MCF 10A (cell line): ENCODE data around the gene SGCB. TPM values are rescaled to one million over a fixed set of nuclear protein-coding genes. Genes with fewer than 3 reads are reported as not detected.
A peak's percentile ranks its signal among the peaks of the same experiment; 100 is the strongest.

ENCODE experiments used
- BruUV-seq: library from RNA; stranded (reverse); fragments of 400-500 nt; replicated peaks from 2 replicates; lab custom pipeline; 2021; lab: Mats Ljungman, UMichigan
- CTCF ChIA-PET: fragments of 300-600 bp; sonication (Branson Sonifier 250); formaldehyde crosslinking; extraction: SDS; loops from one replicate; lab custom pipeline; 2021; ENCODE audit warnings: antibody characterized with exemption, inconsistent platforms; lab: Yijun Ruan, JAX
- POLR2A ChIA-PET: fragments of 300-600, 350-650 bp; sonication (Branson Sonifier 250); formaldehyde crosslinking; extraction: SDS; loops from one replicate; lab custom pipeline; 2020; ENCODE audit warnings: antibody characterized with exemption, inconsistent platforms; lab: Yijun Ruan, JAX
- DNase-seq: peaks from one replicate; pipeline ENCODE4 v3.0.0-alpha.2; 2018; ENCODE audit not compliant: unreplicated experiment
- H3K27ac Mint-ChIP-seq: one replicate; pipeline ENCODE4 v1.8.0; 2022; ENCODE audit warnings: mild to moderate bottlenecking, low read depth, mixed read lengths; ENCODE audit not compliant: unreplicated experiment
- H3K27me3 Mint-ChIP-seq: one replicate; pipeline ENCODE4 v1.8.0; 2022; ENCODE audit warnings: mixed read lengths; ENCODE audit not compliant: insufficient read depth, unreplicated experiment
- H3K36me3 Mint-ChIP-seq: one replicate; pipeline ENCODE4 v1.8.0; 2022; ENCODE audit warnings: mild to moderate bottlenecking, moderate library complexity, mixed read lengths; ENCODE audit not compliant: insufficient read depth, unreplicated experiment
- H3K4me1 Mint-ChIP-seq: one replicate; pipeline ENCODE4 v1.8.0; 2022; ENCODE audit warnings: mixed read lengths; ENCODE audit not compliant: insufficient read depth, unreplicated experiment
- H3K4me3 Mint-ChIP-seq: one replicate; pipeline ENCODE4 v1.8.0; 2022; ENCODE audit warnings: mild to moderate bottlenecking, moderate library complexity, mixed read lengths; ENCODE audit not compliant: unreplicated experiment
- H3K9me3 Mint-ChIP-seq: one replicate; pipeline ENCODE4 v1.8.0; 2022; ENCODE audit warnings: mixed read lengths; ENCODE audit not compliant: unreplicated experiment
- intact Hi-C: fragments of 100-400 bp; cut with micrococcal nuclease; formaldehyde crosslinking; loops from 2 replicates; pipeline ENCODE4 v1.14.1; 2022
- total RNA-seq: library from RNA; stranded (reverse); gene quantifications from 2 replicates; pipeline ENCODE4 v1.2.3, GENCODE V29; 2022
- TF ChIP-seq, protein P1 (sequence below): fragments of 200-600 bp; IDR thresholded peaks from one replicate; pipeline ENCODE4 v1.8.0; 2022; ENCODE audit warnings: antibody characterized with exemption, mild to moderate bottlenecking; ENCODE audit not compliant: unreplicated experiment

The SGCB gene
- total RNA-seq, 1 experiment from 2014 or later = 27.0 TPM

DNA sequence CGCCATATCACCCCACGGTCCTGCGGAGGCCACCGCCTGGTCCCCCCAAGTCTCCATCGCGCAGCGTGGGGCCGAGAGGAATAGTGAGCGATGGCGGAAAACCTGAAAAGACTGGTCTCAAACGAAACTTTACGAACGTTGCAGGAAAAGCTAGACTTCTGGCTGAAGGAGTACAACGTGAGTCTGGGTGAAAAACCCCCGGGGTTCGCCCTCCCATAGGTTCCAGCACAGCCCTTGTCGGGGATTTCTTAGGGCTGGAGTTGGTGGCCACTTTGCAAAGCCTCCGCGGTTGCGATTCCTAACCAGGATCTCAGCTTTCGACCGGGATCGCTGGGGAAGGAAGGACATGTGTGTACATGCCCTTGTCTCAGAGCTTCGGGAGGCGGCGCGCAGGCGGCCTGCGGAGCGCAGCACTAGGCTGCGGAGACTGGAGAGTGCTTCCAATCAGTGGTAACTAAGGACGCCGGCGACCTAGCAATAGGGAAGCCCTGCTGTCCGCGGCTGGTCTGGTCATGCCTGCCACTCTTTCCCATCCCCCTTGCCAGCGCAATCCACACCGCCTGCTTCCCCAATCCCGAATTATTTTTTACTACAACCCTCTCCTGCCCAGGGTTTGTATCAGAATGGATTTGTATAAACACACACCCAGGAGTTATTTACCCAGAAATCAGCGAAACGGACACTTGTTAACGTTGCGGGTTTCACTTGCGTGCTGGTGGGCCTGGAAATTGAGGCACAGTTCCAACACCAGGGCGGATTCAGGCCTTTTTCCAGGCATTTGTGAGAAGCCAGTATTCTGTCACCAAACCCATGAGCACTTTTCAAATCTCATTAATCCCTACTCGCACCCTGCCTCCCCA is 13.7 kb upstream of the SGCB start:
- H3K36me3 Mint-ChIP-seq = peaks cover 6% of the 10 kb centered on the region
- intact Hi-C loops = no loop called here
- no peaks in the 10 kb centered on the region for H3K27me3 Mint-ChIP-seq
- no peaks in the 10 kb centered on the region for H3K9me3 Mint-ChIP-seq
- peak overlapping the region; percentile 95 for H3K27ac Mint-ChIP-seq
- ChIA-PET CTCF (interaction anchor here (0.7 to 1.7 kb wide), 2 partner anchors 12 to 79 kb away, joined by 3 to 4 read pairs; no protein-coding TSS in a partner anchor), POLR2A (interaction anchor here (0.8 to 3.2 kb wide), 10 partner anchors 10 to 1313 kb away, joined by 3 to 38 read pairs (median 4); partner anchors contain the start of genes DCUN1D4, SCFD2 and SGCB)
- peak; percentile 95 for DNase-seq
- H3K4me1 Mint-ChIP-seq = peaks cover 27% of the 10 kb centered on the region
- peak overlapping the region; percentile 88 for H3K4me3 Mint-ChIP-seq
- TF ChIP-seq, protein P1, sequence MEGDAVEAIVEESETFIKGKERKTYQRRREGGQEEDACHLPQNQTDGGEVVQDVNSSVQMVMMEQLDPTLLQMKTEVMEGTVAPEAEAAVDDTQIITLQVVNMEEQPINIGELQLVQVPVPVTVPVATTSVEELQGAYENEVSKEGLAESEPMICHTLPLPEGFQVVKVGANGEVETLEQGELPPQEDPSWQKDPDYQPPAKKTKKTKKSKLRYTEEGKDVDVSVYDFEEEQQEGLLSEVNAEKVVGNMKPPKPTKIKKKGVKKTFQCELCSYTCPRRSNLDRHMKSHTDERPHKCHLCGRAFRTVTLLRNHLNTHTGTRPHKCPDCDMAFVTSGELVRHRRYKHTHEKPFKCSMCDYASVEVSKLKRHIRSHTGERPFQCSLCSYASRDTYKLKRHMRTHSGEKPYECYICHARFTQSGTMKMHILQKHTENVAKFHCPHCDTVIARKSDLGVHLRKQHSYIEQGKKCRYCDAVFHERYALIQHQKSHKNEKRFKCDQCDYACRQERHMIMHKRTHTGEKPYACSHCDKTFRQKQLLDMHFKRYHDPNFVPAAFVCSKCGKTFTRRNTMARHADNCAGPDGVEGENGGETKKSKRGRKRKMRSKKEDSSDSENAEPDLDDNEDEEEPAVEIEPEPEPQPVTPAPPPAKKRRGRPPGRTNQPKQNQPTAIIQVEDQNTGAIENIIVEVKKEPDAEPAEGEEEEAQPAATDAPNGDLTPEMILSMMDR = no peak
- BruUV-seq = TSS peak; percentile 85

- POLR2A ChIA-PET = interaction anchor here (0.6 to 3.2 kb wide), 9 partner anchors 9 to 1314 kb away, joined by 3 to 38 read pairs (median 4); partner anchors contain the start of genes DCUN1D4, SCFD2 and SGCB
Observed at GRCh38 chr4:52051213-52051614, 13.1 kb upstream of the SGCB start, which contains the start of gene SPATA18. SPATA18 (plus strand) TSS chr4:52051304; CDS start chr4:52051705, 401 bp downstream.

DNA sequence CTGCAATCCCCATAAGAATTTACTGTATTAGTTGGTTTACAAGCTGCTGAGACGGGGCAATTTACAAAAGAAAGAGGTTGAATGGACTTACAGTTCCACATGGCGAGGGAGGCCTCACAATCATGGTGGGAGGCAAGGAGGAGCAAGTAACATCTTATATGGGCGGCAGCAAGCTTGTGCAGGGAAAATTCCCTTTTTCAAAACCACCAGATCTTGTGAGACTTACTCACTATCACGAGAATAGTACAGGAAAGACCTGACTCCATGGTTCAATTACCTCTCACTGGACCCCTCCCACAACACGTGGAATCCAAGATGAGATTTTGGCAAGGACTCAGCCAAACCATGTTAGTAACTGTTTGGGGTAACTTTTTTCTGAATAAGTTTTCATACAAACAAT is 11.2 kb upstream of the SGCB start:
- TF ChIP-seq, protein P1 = no peak
- Mint-ChIP-seq H3K27ac (no peak overlapping the region), H3K27me3 (no peaks in the 10 kb centered on the region), H3K9me3 (no peaks in the 10 kb centered on the region), H3K4me3 (no peak overlapping the region), H3K4me1 (peaks cover 19% of the 10 kb centered on the region), H3K36me3 (peaks cover 6% of the 10 kb centered on the region)
- no peak for DNase-seq
- POLR2A ChIA-PET = no interaction called here
- intact Hi-C loops = no loop called here
- no TSS peak for BruUV-seq
- CTCF ChIA-PET = no interaction called here

More at GRCh38 chr4:52051213-52051614, 13.1 kb upstream of the SGCB start, which contains the start of gene SPATA18:
- CTCF ChIA-PET = interaction anchor here (0.6 to 1.7 kb wide), 2 partner anchors 11 to 63 kb away, joined by 4 read pairs; no protein-coding TSS in a partner anchor
- Mint-ChIP-seq H3K9me3 (no peaks in the 10 kb centered on the region), H3K4me3 (peak within 1 kb of the TSS; percentile 88), H3K4me1 (peaks cover 24% of the 10 kb centered on the region), H3K27me3 (no peaks in the 10 kb centered on the region), H3K36me3 (peaks cover 6% of the 10 kb centered on the region), H3K27ac (peak within 1 kb of the TSS; percentile 95)
- intact Hi-C loops = no loop called here
- peak; percentile 22 for DNase-seq
- BruUV-seq = no TSS peak
- TF ChIP-seq, protein P1 = no peak

- Mint-ChIP-seq H3K9me3 (no peaks in the 10 kb centered on the region), H3K4me1 (no peaks in the 10 kb centered on the region), H3K36me3 (no peaks in the 10 kb centered on the region), H3K27ac (no peak overlapping the region), H3K27me3 (peaks cover 22% of the 10 kb centered on the region), H3K4me3 (no peak overlapping the region)
- TF ChIP-seq, protein P1 = no peak
- POLR2A ChIA-PET = no interaction called here
- BruUV-seq = no TSS peak
- intact Hi-C loops = no loop called here
- DNase-seq = no peak
- CTCF ChIA-PET = no interaction called here
Observed at GRCh38 chr4:52045028-52045427, 6.9 kb upstream of the SGCB start.
